HepG2 (cell line): ENCODE data around the gene ADAR. TPM values are rescaled to one million over a fixed set of nuclear protein-coding genes. Genes with fewer than 3 reads are reported as not detected.

Source experiments
- CBFB ChIP-seq: sonication (generic); formaldehyde crosslinking; IDR thresholded peaks from 2 replicates; pipeline ENCODE4 v1.4.0; 2020; ENCODE audit warnings: missing genetic modification reagents
- EHMT2 ChIP-seq: fragments of 200-600 bp; sonication (generic); IDR thresholded peaks from 2 replicates; pipeline ENCODE4 v1.7.0; 2017; ENCODE audit warnings: antibody characterized with exemption, low read depth, low read length, borderline replicate concordance
- HDAC1 ChIP-seq: sonication (generic); formaldehyde crosslinking; IDR thresholded peaks from 2 replicates; pipeline ENCODE4 v1.5.1; 2020; ENCODE audit warnings: mild to moderate bottlenecking, missing genetic modification reagents
- MAFK ChIP-seq, 2 experiments: IDR thresholded peaks in 1 of 2; conservative IDR thresholded peaks in 1 of 2; 2 replicates each; pipeline ENCODE4 v1.6.1; 2011; ENCODE audit warnings: improper control_type of control experiment in 2 of 2, low read length in 2 of 2
- MLX ChIP-seq: IDR thresholded peaks from 2 replicates; pipeline ENCODE4 v1.6.1; 2016
- POLR2A ChIP-seq, 2 experiments: IDR thresholded peaks; 2 replicates each; pipeline ENCODE4 v1.6.1; 2011; ENCODE audit warnings: low read depth in 2 of 2, low read length in 2 of 2, mild to moderate bottlenecking in 1 of 2, moderate library complexity in 1 of 2; ENCODE audit not compliant: insufficient read depth in 1 of 2
- POLR2G ChIP-seq: fragments of 200-400 bp; formaldehyde crosslinking; IDR thresholded peaks from 2 replicates; pipeline ENCODE4 v1.6.1; 2018; ENCODE audit warnings: mild to moderate bottlenecking, low read depth, low read length, moderate library complexity
- RERE ChIP-seq: IDR thresholded peaks from 2 replicates; pipeline ENCODE4 v1.6.1; 2016; ENCODE audit warnings: low read depth, missing genetic modification reagents, missing compliant biosample characterization
- TCF12 ChIP-seq, 2 experiments: fragments of 450-650 bp in 1 of 2; sonication (generic) in 1 of 2; formaldehyde crosslinking in 1 of 2; IDR thresholded peaks; 2 replicates each; pipeline versions ENCODE4 v1.6.1 to v1.8.0; 2017 to 2022; ENCODE audit warnings: antibody characterized with exemption in 1 of 2, mild to moderate bottlenecking in 1 of 2, missing genetic modification reagents in 1 of 2, moderate library complexity in 1 of 2
- TFAP4 ChIP-seq: sonication (generic); IDR thresholded peaks from 2 replicates; pipeline ENCODE4 v1.6.1; 2016; ENCODE audit warnings: low read depth, borderline replicate concordance
- TGIF2 ChIP-seq: IDR thresholded peaks from 2 replicates; pipeline ENCODE4 v1.6.1; 2016; ENCODE audit warnings: control low read depth, missing compliant biosample characterization
- XRCC5 ChIP-seq: fragments of 200-400 bp; formaldehyde crosslinking; optimal IDR thresholded peaks from 2 replicates; pipeline ENCODE3; 2017; ENCODE audit warnings: mild to moderate bottlenecking, low read length
- ZNF839 ChIP-seq: sonication (generic); formaldehyde crosslinking; IDR thresholded peaks from 2 replicates; pipeline ENCODE4 v1.4.0; 2020; ENCODE audit warnings: missing genetic modification reagents, mild to moderate bottlenecking, borderline replicate concordance
- ZSCAN12 ChIP-seq: sonication (generic); formaldehyde crosslinking; IDR thresholded peaks from 2 replicates; pipeline ENCODE4 v1.9.0; 2021; ENCODE audit warnings: mild to moderate bottlenecking, missing genetic modification reagents
- polyA plus RNA-seq, 8 experiments: library from polyadenylated mRNA; depleted of rRNA in 3 of 8; stranded (reverse) in 7 of 8; unstranded in 1 of 8; fragments of >200 nt; fragmentation: Illumina TruSeq in 4 of 8; extraction: Trizol in 4 of 8; gene quantifications; 2 replicates each; pipeline versions ENCODE4 v1.2.1 to v1.2.3, GENCODE V29; 2011 to 2016; ENCODE audit warnings: low read depth in 4 of 8, missing spikeins in 1 of 8, mixed read lengths in 1 of 8; ENCODE audit not compliant: insufficient read depth in 1 of 8
- total RNA-seq, 5 experiments: library from RNA; depleted of rRNA; stranded (reverse); fragments of >200 nt; fragmentation: Illumina TruSeq; extraction: Trizol; gene quantifications; 2 replicates each; pipeline ENCODE4 v1.2.3, GENCODE V29; 2016; ENCODE audit warnings: low read depth in 1 of 5
- TF ChIP-seq, protein P1 (sequence below): sonication (generic); formaldehyde crosslinking; IDR thresholded peaks from 2 replicates; pipeline ENCODE4 v1.4.0; 2020; ENCODE audit warnings: missing genetic modification reagents
- TF ChIP-seq, protein P2 (sequence below): sonication (generic); formaldehyde crosslinking; IDR thresholded peaks from 2 replicates; pipeline ENCODE4 v1.5.1; 2020; ENCODE audit warnings: missing genetic modification reagents, mild to moderate bottlenecking, borderline replicate concordance
- TF ChIP-seq, protein P3 (sequence below): sonication (generic); formaldehyde crosslinking; IDR thresholded peaks from 2 replicates; pipeline ENCODE4 v1.4.0; 2020; ENCODE audit warnings: mild to moderate bottlenecking, missing genetic modification reagents

Gene ADAR
- total and polyA plus RNA-seq, 2 of the 13 experiments (the other 11 are each of a cell fraction or from before 2014, with no cell fraction given), result 70.8 to 86.2 TPM

- TF ChIP-seq MAFK (conservative IDR thresholded peaks at IDR 0.05 in 1 of 2, IDR thresholded peaks at IDR 0.05 in 1 of 2; ENCODE audit: low read length in 2 of 2) (no peak), TCF12 (IDR thresholded peaks at IDR 0.05) (no peak), TCF12 (CRISPR knock-in tag; IDR thresholded peaks at IDR 0.05) (no peak), POLR2A (IDR thresholded peaks at IDR 0.05; ENCODE audit: insufficient read depth in 1 of 2, low read depth in 2 of 2, low read length in 2 of 2) (peak; percentile 53 to 58), MLX (CRISPR knock-in tag) (no peak), POLR2G (peak; percentile 72), ZSCAN12 (CRISPR knock-in tag) (no peak), RERE (no peak), HDAC1 (peak; percentile 69), CBFB (CRISPR knock-in tag) (0 out of 2 replicates have a peak, but pooled peaks have one; percentile 14), ZNF839 (0 out of 2 replicates have a peak, but pooled peaks have one; percentile 39), XRCC5 (no peak), TGIF2 (CRISPR knock-in tag) (peak; percentile 46; the same call in 1 of the 2 replicates), TFAP4 (peak; percentile 20; the same call in 1 of the 2 replicates), EHMT2 (no peak; the same call in 1 of the 2 replicates)
- TF ChIP-seq, protein P1, sequence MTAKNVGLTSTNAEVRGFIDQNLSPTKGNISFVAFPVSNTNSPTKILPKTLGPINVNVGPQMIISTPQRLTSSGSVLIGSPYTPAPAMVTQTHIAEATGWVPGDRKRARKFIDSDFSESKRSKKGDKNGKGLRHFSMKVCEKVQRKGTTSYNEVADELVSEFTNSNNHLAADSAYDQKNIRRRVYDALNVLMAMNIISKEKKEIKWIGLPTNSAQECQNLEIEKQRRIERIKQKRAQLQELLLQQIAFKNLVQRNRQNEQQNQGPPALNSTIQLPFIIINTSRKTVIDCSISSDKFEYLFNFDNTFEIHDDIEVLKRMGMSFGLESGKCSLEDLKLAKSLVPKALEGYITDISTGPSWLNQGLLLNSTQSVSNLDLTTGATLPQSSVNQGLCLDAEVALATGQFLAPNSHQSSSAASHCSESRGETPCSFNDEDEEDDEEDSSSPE (CRISPR knock-in tag), result peak; percentile 34; the same call in 1 of the 2 replicates
- TF ChIP-seq, protein P2, sequence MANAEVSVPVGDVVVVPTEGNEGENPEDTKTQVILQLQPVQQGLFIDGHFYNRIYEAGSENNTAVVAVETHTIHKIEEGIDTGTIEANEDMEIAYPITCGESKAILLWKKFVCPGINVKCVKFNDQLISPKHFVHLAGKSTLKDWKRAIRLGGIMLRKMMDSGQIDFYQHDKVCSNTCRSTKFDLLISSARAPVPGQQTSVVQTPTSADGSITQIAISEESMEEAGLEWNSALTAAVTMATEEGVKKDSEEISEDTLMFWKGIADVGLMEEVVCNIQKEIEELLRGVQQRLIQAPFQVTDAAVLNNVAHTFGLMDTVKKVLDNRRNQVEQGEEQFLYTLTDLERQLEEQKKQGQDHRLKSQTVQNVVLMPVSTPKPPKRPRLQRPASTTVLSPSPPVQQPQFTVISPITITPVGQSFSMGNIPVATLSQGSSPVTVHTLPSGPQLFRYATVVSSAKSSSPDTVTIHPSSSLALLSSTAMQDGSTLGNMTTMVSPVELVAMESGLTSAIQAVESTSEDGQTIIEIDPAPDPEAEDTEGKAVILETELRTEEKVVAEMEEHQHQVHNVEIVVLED (CRISPR knock-in tag), result peak; percentile 53; the same call in 1 of the 2 replicates
- TF ChIP-seq, protein P3, sequence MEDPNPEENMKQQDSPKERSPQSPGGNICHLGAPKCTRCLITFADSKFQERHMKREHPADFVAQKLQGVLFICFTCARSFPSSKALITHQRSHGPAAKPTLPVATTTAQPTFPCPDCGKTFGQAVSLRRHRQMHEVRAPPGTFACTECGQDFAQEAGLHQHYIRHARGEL, result no peak
Observed at GRCh38 chr1:154627257-154628120, 19.5 kb upstream of the ADAR start (continued).
